Smooth muscle cell (in vitro differentiated cells): ENCODE results near the gene HSF5. TPM values are rescaled to one million over a fixed set of nuclear protein-coding genes. Genes with fewer than 3 reads are reported as not detected.
A peak's percentile ranks its signal among the peaks of the same experiment; 100 is the strongest.

ENCODE experiments used
- DNase-seq: peaks from one replicate; lab custom pipeline; 2025; ENCODE audit not compliant: unreplicated experiment; lab: John Stamatoyannopoulos, UW
- H2AFZ ChIP-seq: fragments of 200-600 bp; sonication (generic); 2 replicates; pipeline ENCODE4 v1.6.0; 2016; ENCODE audit warnings: antibody characterized with exemption, low read depth, mild to moderate bottlenecking
- H3F3A ChIP-seq: fragments of 200-600 bp; sonication (generic); 2 replicates; pipeline ENCODE4 v1.6.0; 2017; ENCODE audit warnings: antibody characterized with exemption, low read depth
- H3K27ac ChIP-seq: fragments of 200-600 bp; sonication (generic); 2 replicates; pipeline ENCODE4 v1.5.1; 2016; ENCODE audit warnings: low read depth, mild to moderate bottlenecking
- H3K27me3 ChIP-seq: fragments of 200-600 bp; sonication (generic); 2 replicates; pipeline ENCODE4 v1.6.1; 2016; ENCODE audit warnings: low read depth, mild to moderate bottlenecking
- H3K36me3 ChIP-seq: fragments of 200-600 bp; sonication (generic); 2 replicates; pipeline ENCODE4 v1.5.1; 2016; ENCODE audit warnings: low read depth
- H3K4me1 ChIP-seq: fragments of 200-600 bp; sonication (generic); 2 replicates; pipeline ENCODE4 v1.5.1; 2016; ENCODE audit warnings: low read depth
- H3K4me2 ChIP-seq: fragments of 200-600 bp; sonication (generic); 2 replicates; pipeline ENCODE4 v1.6.0; 2016; ENCODE audit warnings: mild to moderate bottlenecking
- H3K4me3 ChIP-seq: fragments of 200-600 bp; sonication (generic); 2 replicates; pipeline ENCODE4 v1.5.1; 2016; ENCODE audit warnings: mild to moderate bottlenecking
- H3K79me2 ChIP-seq: fragments of 200-600 bp; sonication (generic); 2 replicates; pipeline ENCODE4 v1.6.0; 2016; ENCODE audit warnings: low read depth, mild to moderate bottlenecking
- H3K9ac ChIP-seq: fragments of 200-600 bp; sonication (generic); 2 replicates; pipeline ENCODE4 v1.6.0; 2016; ENCODE audit warnings: low read depth
- H3K9me3 ChIP-seq: fragments of 200-600 bp; sonication (generic); replicated peaks from 2 replicates; pipeline ENCODE4 v1.5.1; 2016; ENCODE audit warnings: low read depth
- H4K20me1 ChIP-seq: fragments of 200-600 bp; sonication (generic); 2 replicates; pipeline ENCODE4 v1.6.0; 2016; ENCODE audit warnings: low read depth
- WGBS: methylation state at CpG from one replicate; pipeline ENCODE4 v1.1.7; 2016; ENCODE audit warnings: low lambda C conversion rate; 5-methylcytosine and 5-hydroxymethylcytosine counted together
- polyA plus RNA-seq: library from polyadenylated mRNA; unstranded; fragments of >200 nt; fragmentation: Nextera tagmentation; extraction: Ambion mirVana; gene quantifications from 2 replicates; pipeline ENCODE4 v1.2.1, GENCODE V29; 2016
- total RNA-seq: library from RNA; depleted of rRNA; stranded (reverse); fragments of >200 nt; gene quantifications from 2 replicates; pipeline ENCODE4 v1.2.3, GENCODE V29; 2014
- TF ChIP-seq, protein P1 (sequence below): fragments of 200-600 bp; sonication (generic); IDR thresholded peaks from 2 replicates; pipeline ENCODE4 v1.5.1; 2017; ENCODE audit warnings: borderline replicate concordance, mild to moderate bottlenecking, antibody characterized with exemption; ENCODE audit not compliant: insufficient read depth, poor library complexity, severe bottlenecking

Gene HSF5
- total and polyA plus RNA-seq, 2 experiments from 2014 or later = not detected

DNA sequence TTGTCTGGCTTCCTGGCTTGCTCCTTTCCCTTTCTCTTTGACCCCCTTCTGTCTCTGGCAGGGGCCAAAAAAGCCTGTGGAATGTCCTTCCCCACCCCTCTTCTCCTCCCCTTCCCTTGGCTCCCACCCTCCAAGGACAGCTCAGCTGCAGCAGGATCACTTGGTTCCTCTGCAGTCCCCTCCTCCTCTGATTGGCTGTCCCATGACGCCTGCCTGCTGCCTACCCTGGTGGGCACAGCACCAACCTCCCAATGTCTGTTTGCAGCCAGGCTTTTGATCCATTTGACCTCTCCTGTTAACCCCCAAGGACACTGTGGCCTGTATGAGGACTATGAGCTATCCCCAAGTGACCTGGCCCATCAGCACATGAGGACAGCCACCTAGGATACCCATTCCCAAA lies 41.1 kb upstream of the HSF5 start:
- no peak overlapping the region for H2AFZ ChIP-seq
- no peaks in the 10 kb centered on the region for H3F3A ChIP-seq
- no peaks in the 10 kb centered on the region for H4K20me1 ChIP-seq
- peaks cover 9% of the 10 kb centered on the region for H3K27me3 ChIP-seq
- no peak overlapping the region for H3K9ac ChIP-seq
- H3K4me2 ChIP-seq = no peak overlapping the region
- 50% methylated on average over 1 of the region's 1 CpG for WGBS
- no peaks in the 10 kb centered on the region for H3K79me2 ChIP-seq
- H3K4me1 ChIP-seq = peaks cover 6% of the 10 kb centered on the region
- H3K27ac ChIP-seq = no peak overlapping the region
- no peaks in the 10 kb centered on the region for H3K9me3 ChIP-seq
- no peak overlapping the region for H3K4me3 ChIP-seq
- DNase-seq = no peak
- TF ChIP-seq, protein P1, sequence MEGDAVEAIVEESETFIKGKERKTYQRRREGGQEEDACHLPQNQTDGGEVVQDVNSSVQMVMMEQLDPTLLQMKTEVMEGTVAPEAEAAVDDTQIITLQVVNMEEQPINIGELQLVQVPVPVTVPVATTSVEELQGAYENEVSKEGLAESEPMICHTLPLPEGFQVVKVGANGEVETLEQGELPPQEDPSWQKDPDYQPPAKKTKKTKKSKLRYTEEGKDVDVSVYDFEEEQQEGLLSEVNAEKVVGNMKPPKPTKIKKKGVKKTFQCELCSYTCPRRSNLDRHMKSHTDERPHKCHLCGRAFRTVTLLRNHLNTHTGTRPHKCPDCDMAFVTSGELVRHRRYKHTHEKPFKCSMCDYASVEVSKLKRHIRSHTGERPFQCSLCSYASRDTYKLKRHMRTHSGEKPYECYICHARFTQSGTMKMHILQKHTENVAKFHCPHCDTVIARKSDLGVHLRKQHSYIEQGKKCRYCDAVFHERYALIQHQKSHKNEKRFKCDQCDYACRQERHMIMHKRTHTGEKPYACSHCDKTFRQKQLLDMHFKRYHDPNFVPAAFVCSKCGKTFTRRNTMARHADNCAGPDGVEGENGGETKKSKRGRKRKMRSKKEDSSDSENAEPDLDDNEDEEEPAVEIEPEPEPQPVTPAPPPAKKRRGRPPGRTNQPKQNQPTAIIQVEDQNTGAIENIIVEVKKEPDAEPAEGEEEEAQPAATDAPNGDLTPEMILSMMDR = no peak
- H3K36me3 ChIP-seq = no peaks in the 10 kb centered on the region

DNA sequence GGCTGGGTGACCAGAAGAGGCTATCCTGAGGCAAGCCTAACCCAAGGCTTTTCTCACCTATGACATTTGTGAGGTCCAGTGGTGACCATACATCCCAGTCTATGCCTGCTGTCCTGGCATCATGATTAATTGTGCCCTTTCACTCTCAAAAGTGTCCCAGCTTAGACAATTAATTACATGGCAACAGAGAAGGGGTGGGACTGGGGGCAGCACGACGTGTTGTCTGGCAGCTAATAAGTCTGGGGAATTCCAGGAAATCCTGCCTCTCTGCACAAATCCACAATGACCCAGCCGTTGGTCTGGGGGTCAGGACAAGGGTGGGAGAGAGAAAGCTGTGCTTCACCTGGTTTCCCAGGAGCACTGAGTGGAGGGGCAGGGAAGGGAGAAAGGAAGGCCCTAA lies 40.2 kb upstream of the HSF5 start:
- no peak for DNase-seq
- Histone ChIP-seq H3K4me1 (peaks cover 6% of the 10 kb centered on the region), H3K9me3 (no peaks in the 10 kb centered on the region), H3K27me3 (peaks cover 9% of the 10 kb centered on the region), H3K27ac (no peak overlapping the region), H3K4me2 (peak overlapping the region; percentile 54), H2AFZ (no peak overlapping the region), H3F3A (no peaks in the 10 kb centered on the region), H3K4me3 (no peak overlapping the region), H3K9ac (no peak overlapping the region), H4K20me1 (no peaks in the 10 kb centered on the region), H3K36me3 (no peaks in the 10 kb centered on the region), H3K79me2 (no peaks in the 10 kb centered on the region)
- WGBS = 30% methylated on average over 3 of the region's 3 CpGs
- TF ChIP-seq, protein P1 = no peak

DNA sequence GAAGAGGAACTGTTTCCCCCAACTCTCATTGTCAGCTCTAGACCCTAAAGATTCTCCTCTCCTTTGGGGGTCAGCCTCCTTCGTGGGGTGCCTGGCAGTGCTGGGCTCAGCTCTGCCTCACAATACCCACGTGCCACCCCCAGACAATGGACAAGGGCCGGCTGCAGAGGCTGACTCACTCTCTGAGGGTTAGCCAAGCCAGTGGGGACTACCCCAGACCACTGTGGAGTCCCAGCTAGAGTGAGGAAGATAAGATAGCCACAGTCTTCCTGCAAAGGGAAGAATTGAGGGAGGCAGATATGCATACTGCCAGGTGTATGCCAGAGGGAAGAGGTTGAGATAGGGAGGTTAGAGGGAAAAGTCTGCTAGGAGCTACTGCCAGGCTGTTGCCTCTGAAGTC lies 39.7 kb upstream of the HSF5 start:
- 49% methylated on average over 3 of the region's 3 CpGs for WGBS
- peaks cover 9% of the 10 kb centered on the region for H3K27me3 ChIP-seq

DNA sequence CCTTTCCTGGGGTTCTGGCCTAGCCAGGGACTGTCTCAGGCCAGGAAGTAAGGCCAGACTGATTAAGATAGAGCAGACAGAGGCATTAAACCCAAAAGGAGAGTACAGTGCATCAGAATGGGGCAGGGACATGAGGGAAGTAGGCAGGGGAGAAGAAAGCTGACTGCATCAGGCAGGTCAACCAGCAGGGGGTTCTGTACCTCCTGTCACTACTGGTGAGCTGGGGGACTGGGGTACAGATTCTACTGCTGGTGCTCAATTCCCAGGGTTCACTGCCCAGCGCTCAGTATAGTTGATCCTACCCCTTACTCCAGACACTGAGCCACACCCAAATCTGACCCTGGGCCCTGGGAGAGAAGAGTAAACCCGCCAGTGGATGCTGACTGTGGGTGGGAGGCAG lies 39.1 kb upstream of the HSF5 start:
- no peak for DNase-seq
- WGBS = 93% methylated on average over 2 of the region's 2 CpGs
- H3K4me3 ChIP-seq = no peak overlapping the region
- no peaks in the 10 kb centered on the region for H4K20me1 ChIP-seq
- no peak overlapping the region for H3K9ac ChIP-seq
- no peak overlapping the region for H3K4me2 ChIP-seq
- H3F3A ChIP-seq = no peaks in the 10 kb centered on the region
- no peaks in the 10 kb centered on the region for H3K79me2 ChIP-seq
- H3K27me3 ChIP-seq = peaks cover 3% of the 10 kb centered on the region
- no peak overlapping the region for H2AFZ ChIP-seq
- H3K4me1 ChIP-seq = peaks cover 2% of the 10 kb centered on the region
- no peaks in the 10 kb centered on the region for H3K36me3 ChIP-seq
- no peak overlapping the region for H3K27ac ChIP-seq
- TF ChIP-seq, protein P1 = no peak
- no peaks in the 10 kb centered on the region for H3K9me3 ChIP-seq

More for the DNA sequence above, 39.7 kb upstream of the HSF5 start:
- H2AFZ ChIP-seq = no peak overlapping the region
- no peak overlapping the region for H3K4me3 ChIP-seq
- no peak for DNase-seq
- H3K9me3 ChIP-seq = no peaks in the 10 kb centered on the region
- H3K27ac ChIP-seq = no peak overlapping the region
- H3K4me2 ChIP-seq = peak overlapping the region; percentile 54
- H3K36me3 ChIP-seq = no peaks in the 10 kb centered on the region
- H3K79me2 ChIP-seq = no peaks in the 10 kb centered on the region
- TF ChIP-seq, protein P1 = no peak
- H4K20me1 ChIP-seq = no peaks in the 10 kb centered on the region
- H3F3A ChIP-seq = no peaks in the 10 kb centered on the region
- H3K4me1 ChIP-seq = peaks cover 6% of the 10 kb centered on the region
- H3K9ac ChIP-seq = no peak overlapping the region
